MM.1S (cell line): ENCODE results near the gene NUP37.

Experiments used
- CTCF ChIP-seq: fragments of 300-600 bp; sonication (generic); IDR thresholded peaks from 2 replicates; pipeline ENCODE4 v1.5.1; 2016; ENCODE audit warnings: antibody characterized with exemption, low read length, mixed read lengths
- EZH2phosphoT487 ChIP-seq: fragments of 300-600 bp; sonication (generic); IDR thresholded peaks from 2 replicates; pipeline ENCODE4 v1.6.1; 2018; ENCODE audit warnings: antibody characterized with exemption, low read length

GRCh38 chr12:102110782-102111181 lies 9.1 kb downstream of the NUP37 start:
- TF ChIP-seq CTCF (no peak), EZH2phosphoT487 (no peak)
